GM23248 (cell line): ENCODE measurements around the gene AKR7A2.
"Not testable (repeated sequence)": the region's sequence is repeated elsewhere in the genome, so short reads cannot be mapped to it uniquely, and the experiment has no call there.

Source experiments
- EZH2 ChIP-seq: fragments of 200-600 bp; sonication (generic); IDR thresholded peaks from 2 replicates; pipeline ENCODE4 v1.6.1; 2018; ENCODE audit warnings: antibody characterized with exemption, mild to moderate bottlenecking; ENCODE audit not compliant: insufficient read depth, poor library complexity, severe bottlenecking
- EZH2phosphoT487 ChIP-seq: fragments of 200-600 bp; sonication (generic); IDR thresholded peaks from 2 replicates; pipeline ENCODE4 v1.6.1; 2018; ENCODE audit warnings: antibody characterized with exemption, moderate library complexity, mild to moderate bottlenecking, low read depth; ENCODE audit not compliant: insufficient read depth

- not testable (repeated sequence) for TF ChIP-seq EZH2, EZH2phosphoT487
These were observed 38.0 kb downstream of the AKR7A2 start for GRCh38 chr1:19273844-19274531.
